IPS-18a (cell line): Measurements from ENCODE around the gene LYSMD3.

Experiments
- H3K27ac ChIP-seq: one replicate; pipeline ENCODE4 v1.5.1; 2013; ENCODE audit warnings: low read length
- H3K27me3 ChIP-seq: one replicate; pipeline ENCODE4 v1.6.1; 2013; ENCODE audit warnings: mild to moderate bottlenecking, low read length; ENCODE audit not compliant: control insufficient read depth, insufficient read depth
- H3K36me3 ChIP-seq: one replicate; pipeline ENCODE4 v1.6.1; 2013; ENCODE audit warnings: low read depth, low read length; ENCODE audit not compliant: control insufficient read depth
- H3K4me1 ChIP-seq: one replicate; pipeline ENCODE4 v1.6.1; 2013; ENCODE audit warnings: low read depth, low read length; ENCODE audit not compliant: control insufficient read depth
- H3K4me3 ChIP-seq: one replicate; pipeline ENCODE4 v1.5.1; 2013; ENCODE audit warnings: low read length
- H3K9ac ChIP-seq: one replicate; pipeline ENCODE4 v1.6.1; 2013; ENCODE audit warnings: mild to moderate bottlenecking, low read length, moderate library complexity
- H3K9me3 ChIP-seq: one replicate; pipeline ENCODE4 v1.6.1; 2013; ENCODE audit warnings: low read depth, low read length; ENCODE audit not compliant: control insufficient read depth

LYSMD3 gene

GRCh38 chr5:90547072-90547536 is 17.7 kb upstream of the LYSMD3 start:
- peaks cover 42% of the 10 kb centered on the region for H3K4me1 ChIP-seq
- no peaks in the 10 kb centered on the region for H3K27me3 ChIP-seq
- H3K4me3 ChIP-seq = no peak overlapping the region
- H3K27ac ChIP-seq = no peak overlapping the region
- H3K9ac ChIP-seq = no peak overlapping the region
- no peaks in the 10 kb centered on the region for H3K9me3 ChIP-seq
- H3K36me3 ChIP-seq = no peaks in the 10 kb centered on the region

- Histone ChIP-seq H3K4me1 (peaks cover 42% of the 10 kb centered on the region), H3K36me3 (no peaks in the 10 kb centered on the region), H3K9me3 (no peaks in the 10 kb centered on the region), H3K27ac (no peak overlapping the region), H3K27me3 (no peaks in the 10 kb centered on the region), H3K9ac (no peak overlapping the region), H3K4me3 (no peak overlapping the region)
These were observed 16.9 kb upstream of the LYSMD3 start for GRCh38 chr5:90546216-90546837.

- Histone ChIP-seq H3K9me3 (no peaks in the 10 kb centered on the region), H3K9ac (no peak overlapping the region), H3K27ac (no peak overlapping the region), H3K36me3 (no peaks in the 10 kb centered on the region), H3K4me3 (no peak overlapping the region), H3K4me1 (peaks cover 42% of the 10 kb centered on the region), H3K27me3 (no peaks in the 10 kb centered on the region)
These were observed 16.1 kb upstream of the LYSMD3 start for GRCh38 chr5:90545511-90545910.

GRCh38 chr5:90542827-90543519 is 13.6 kb upstream of the LYSMD3 start:
- Histone ChIP-seq H3K9ac (no peak overlapping the region), H3K36me3 (no peaks in the 10 kb centered on the region), H3K9me3 (no peaks in the 10 kb centered on the region), H3K27ac (peak overlapping the region; percentile 19), H3K4me1 (peaks cover 36% of the 10 kb centered on the region), H3K27me3 (no peaks in the 10 kb centered on the region), H3K4me3 (peak overlapping the region; percentile 17)

GRCh38 chr5:90534922-90535321 is 5.5 kb upstream of the LYSMD3 start:
- no peak overlapping the region for H3K4me3 ChIP-seq
- no peak overlapping the region for H3K9ac ChIP-seq
- H3K9me3 ChIP-seq = no peaks in the 10 kb centered on the region
- H3K4me1 ChIP-seq = peaks cover 16% of the 10 kb centered on the region
- no peak overlapping the region for H3K27ac ChIP-seq
- H3K36me3 ChIP-seq = no peaks in the 10 kb centered on the region
- H3K27me3 ChIP-seq = no peaks in the 10 kb centered on the region

GRCh38 chr5:90533794-90534193 is 4.4 kb upstream of the LYSMD3 start:
- H3K9ac ChIP-seq = no peak overlapping the region
- no peaks in the 10 kb centered on the region for H3K36me3 ChIP-seq
- H3K9me3 ChIP-seq = no peaks in the 10 kb centered on the region
- no peaks in the 10 kb centered on the region for H3K27me3 ChIP-seq
- H3K27ac ChIP-seq = no peak overlapping the region
- H3K4me1 ChIP-seq = peaks cover 16% of the 10 kb centered on the region
- H3K4me3 ChIP-seq = no peak overlapping the region

- H3K9ac ChIP-seq = peak overlapping the region; percentile 77
- no peak overlapping the region for H3K27ac ChIP-seq
- H3K27me3 ChIP-seq = no peaks in the 10 kb centered on the region
These were observed 1.5 kb upstream of the LYSMD3 start for GRCh38 chr5:90530736-90531487.

GRCh38 chr5:90529939-90530677 is 724 bp upstream of the LYSMD3 start:
- peak overlapping the region; percentile 25 for H3K27ac ChIP-seq
- H3K9me3 ChIP-seq = no peaks in the 10 kb centered on the region
- peak overlapping the region; percentile 94 for H3K4me3 ChIP-seq
- no peaks in the 10 kb centered on the region for H3K36me3 ChIP-seq
- H3K9ac ChIP-seq = peak overlapping the region; percentile 77
- H3K4me1 ChIP-seq = peaks cover 8% of the 10 kb centered on the region
- H3K27me3 ChIP-seq = no peaks in the 10 kb centered on the region

More at GRCh38 chr5:90530736-90531487, 1.5 kb upstream of the LYSMD3 start:
- peaks cover 8% of the 10 kb centered on the region for H3K4me1 ChIP-seq
- H3K36me3 ChIP-seq = no peaks in the 10 kb centered on the region
- no peaks in the 10 kb centered on the region for H3K9me3 ChIP-seq
- peak overlapping the region; percentile 94 for H3K4me3 ChIP-seq

GRCh38 chr5:90528601-90529193 is 687 bp downstream of the LYSMD3 start:
- peak overlapping the region; percentile 42 for H3K9ac ChIP-seq
- H3K27ac ChIP-seq = no peak overlapping the region
- H3K4me1 ChIP-seq = peaks cover 8% of the 10 kb centered on the region
- peaks cover 3% of the 10 kb centered on the region for H3K36me3 ChIP-seq
- H3K4me3 ChIP-seq = peak overlapping the region; percentile 94
- H3K27me3 ChIP-seq = no peaks in the 10 kb centered on the region
- no peaks in the 10 kb centered on the region for H3K9me3 ChIP-seq

- Histone ChIP-seq H3K27me3 (no peaks in the 10 kb centered on the region), H3K4me3 (no peak overlapping the region), H3K9me3 (no peaks in the 10 kb centered on the region), H3K36me3 (peaks cover 21% of the 10 kb centered on the region), H3K27ac (no peak overlapping the region), H3K4me1 (no peaks in the 10 kb centered on the region), H3K9ac (no peak overlapping the region)
These were observed 10.3 kb downstream of the LYSMD3 start for GRCh38 chr5:90519081-90519480.

GRCh38 chr5:90518661-90519060 is 10.7 kb downstream of the LYSMD3 start:
- H3K36me3 ChIP-seq = peaks cover 23% of the 10 kb centered on the region
- no peaks in the 10 kb centered on the region for H3K9me3 ChIP-seq
- no peaks in the 10 kb centered on the region for H3K27me3 ChIP-seq
- H3K9ac ChIP-seq = no peak overlapping the region
- no peak overlapping the region for H3K27ac ChIP-seq
- H3K4me3 ChIP-seq = no peak overlapping the region
- H3K4me1 ChIP-seq = no peaks in the 10 kb centered on the region
